ENCODE results near the gene SERPINA9. TPM values are rescaled to one million over a fixed set of nuclear protein-coding genes. Genes with fewer than 3 reads are reported as not detected.

Gene SERPINA9
- total RNA-seq, 3 donors from 2014 or later (not counting 1 experiment from before 2014, with no cell fraction given), result not detected

DNA sequence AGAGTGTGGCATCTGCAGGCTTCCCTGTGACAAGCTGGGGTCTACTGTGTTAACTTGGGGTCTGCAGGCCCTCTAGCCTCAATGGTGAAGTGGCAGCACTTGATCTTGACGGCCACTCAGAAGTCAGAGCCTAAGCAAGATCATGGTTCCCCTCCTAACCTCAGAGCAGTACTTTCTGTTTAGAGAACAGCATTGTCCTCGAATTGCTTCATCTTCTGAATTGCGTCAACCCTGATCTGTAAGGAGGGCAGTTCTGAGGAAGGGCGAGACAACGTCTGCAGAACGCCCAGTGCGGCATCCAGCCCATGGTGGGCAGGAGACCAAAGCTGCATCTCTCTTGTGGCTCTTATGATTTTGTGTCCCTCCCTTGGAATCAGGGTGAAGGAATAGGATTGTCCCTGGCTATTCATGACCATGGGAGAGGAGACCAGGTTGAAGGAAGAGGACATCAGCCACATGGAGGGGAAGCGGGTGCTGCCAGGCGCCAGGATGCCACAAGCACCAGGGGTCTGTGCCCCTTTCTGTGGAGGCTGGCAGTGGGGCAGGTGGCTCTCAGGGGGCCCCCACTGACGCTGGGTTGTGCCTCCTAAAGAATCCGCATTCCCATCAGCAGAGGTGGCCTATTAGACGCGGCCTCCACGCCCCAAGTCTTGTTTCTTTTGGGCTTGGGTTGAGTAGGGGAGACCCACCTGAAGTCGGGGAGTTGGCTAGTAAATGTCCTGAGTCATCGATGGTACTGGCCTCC is 2.2 kb downstream of the SERPINA9 start:
- Mint-ChIP-seq H3K36me3 (no peaks in the 10 kb centered on the region), H3K4me1 (no peaks in the 10 kb centered on the region), H3K27ac (no peak overlapping the region), H3K27me3 (ENCODE audit: low read depth in 2 of 2) (peaks cover 5 to 10% of the 10 kb centered on the region in 2 donors), H3K4me3 (no peak overlapping the region), H3K9me3 (peaks cover 2 to 5% of the 10 kb centered on the region in 2 donors)
- intact Hi-C loops (cut with micrococcal nuclease), result no loop called here
- Histone ChIP-seq H3K4me3 (ENCODE audit: low read length) (no peak overlapping the region), H3K9me3 (ENCODE audit: control insufficient read depth, insufficient read depth, low read length) (peaks cover 3% of the 10 kb centered on the region), H3K4me1 (ENCODE audit: control insufficient read depth, insufficient read depth, low read length) (no peaks in the 10 kb centered on the region), H3K36me3 (ENCODE audit: control insufficient read depth, insufficient read depth, low read length) (no peaks in the 10 kb centered on the region), H3K27ac (ENCODE audit: low read length) (no peak overlapping the region), H3K27me3 (ENCODE audit: control insufficient read depth, insufficient read depth, low read length) (no peaks in the 10 kb centered on the region)
- 72% methylated on average over 16 of the region's 16 CpGs for WGBS (ENCODE audit: insufficient coverage)
- no peak for ATAC-seq
- no peak for DNase-seq
- TF ChIP-seq, protein P1, sequence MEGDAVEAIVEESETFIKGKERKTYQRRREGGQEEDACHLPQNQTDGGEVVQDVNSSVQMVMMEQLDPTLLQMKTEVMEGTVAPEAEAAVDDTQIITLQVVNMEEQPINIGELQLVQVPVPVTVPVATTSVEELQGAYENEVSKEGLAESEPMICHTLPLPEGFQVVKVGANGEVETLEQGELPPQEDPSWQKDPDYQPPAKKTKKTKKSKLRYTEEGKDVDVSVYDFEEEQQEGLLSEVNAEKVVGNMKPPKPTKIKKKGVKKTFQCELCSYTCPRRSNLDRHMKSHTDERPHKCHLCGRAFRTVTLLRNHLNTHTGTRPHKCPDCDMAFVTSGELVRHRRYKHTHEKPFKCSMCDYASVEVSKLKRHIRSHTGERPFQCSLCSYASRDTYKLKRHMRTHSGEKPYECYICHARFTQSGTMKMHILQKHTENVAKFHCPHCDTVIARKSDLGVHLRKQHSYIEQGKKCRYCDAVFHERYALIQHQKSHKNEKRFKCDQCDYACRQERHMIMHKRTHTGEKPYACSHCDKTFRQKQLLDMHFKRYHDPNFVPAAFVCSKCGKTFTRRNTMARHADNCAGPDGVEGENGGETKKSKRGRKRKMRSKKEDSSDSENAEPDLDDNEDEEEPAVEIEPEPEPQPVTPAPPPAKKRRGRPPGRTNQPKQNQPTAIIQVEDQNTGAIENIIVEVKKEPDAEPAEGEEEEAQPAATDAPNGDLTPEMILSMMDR (IDR thresholded peaks at IDR 0.05), result no peak

DNA sequence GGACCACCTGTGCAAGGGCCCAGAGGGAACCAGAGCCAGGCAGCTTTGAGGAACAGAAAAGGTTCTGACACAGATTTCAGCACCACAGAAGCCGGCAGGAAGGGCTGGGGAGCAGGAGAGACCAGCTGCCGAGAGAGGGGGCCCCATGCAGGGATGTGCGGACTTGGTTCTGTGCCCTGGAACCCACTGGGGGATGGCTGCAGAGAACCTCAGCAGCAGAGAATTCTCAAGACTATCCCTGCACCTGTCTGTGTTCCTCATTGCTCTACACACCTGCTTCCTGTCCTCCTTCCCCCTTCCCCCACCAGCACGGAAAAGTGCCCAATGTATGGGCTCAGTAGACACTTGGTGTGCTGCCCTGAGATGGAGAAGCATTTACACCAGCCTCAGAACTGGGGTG is 3.2 kb downstream of the SERPINA9 start:
- H3K36me3 ChIP-seq (ENCODE audit: control insufficient read depth, insufficient read depth, low read length), result no peaks in the 10 kb centered on the region
- TF ChIP-seq, protein P1 (IDR thresholded peaks at IDR 0.05), result no peak
- DNase-seq (no peak), ATAC-seq (no peak)
- no peaks in the 10 kb centered on the region for H3K9me3 ChIP-seq (ENCODE audit: control insufficient read depth, insufficient read depth, low read length)
- no peak overlapping the region for H3K27ac Mint-ChIP-seq
- H3K27me3 ChIP-seq (ENCODE audit: control insufficient read depth, insufficient read depth, low read length), result no peaks in the 10 kb centered on the region
- no peaks in the 10 kb centered on the region for H3K4me1 ChIP-seq (ENCODE audit: control insufficient read depth, insufficient read depth, low read length)
- H3K36me3 Mint-ChIP-seq, result no peaks in the 10 kb centered on the region
- H3K9me3 Mint-ChIP-seq, result peaks cover 2 to 3% of the 10 kb centered on the region in 2 donors
- no peak overlapping the region for H3K27ac ChIP-seq (ENCODE audit: low read length)
- H3K4me1 Mint-ChIP-seq, result no peaks in the 10 kb centered on the region
- WGBS (ENCODE audit: insufficient coverage), result 53% methylated on average over 4 of the region's 4 CpGs
- intact Hi-C loops (cut with micrococcal nuclease), result no loop called here
- peaks cover 7 to 10% of the 10 kb centered on the region in 2 donors for H3K27me3 Mint-ChIP-seq (ENCODE audit: low read depth in 2 of 2)
- H3K4me3 ChIP-seq (ENCODE audit: low read length), result no peak overlapping the region
- H3K4me3 Mint-ChIP-seq, result no peak overlapping the region

DNA sequence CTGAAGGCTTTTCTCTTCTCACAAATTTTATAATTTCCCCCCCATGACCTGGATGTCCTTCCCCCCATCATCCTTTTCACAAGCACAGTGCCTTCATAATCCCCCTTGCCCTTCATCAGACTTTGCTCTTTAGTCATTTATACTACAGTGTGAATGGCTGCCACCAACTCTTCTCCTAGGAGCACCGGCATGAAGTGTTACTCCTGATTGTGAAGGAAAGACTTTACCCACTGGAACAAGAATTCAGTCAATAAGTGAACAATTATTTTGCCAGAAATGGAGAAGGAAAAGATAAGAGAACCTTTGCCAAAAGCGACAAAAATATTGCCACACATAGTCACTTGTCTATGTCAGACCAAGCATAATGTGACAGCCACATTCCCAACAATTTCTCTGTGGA is 5.0 kb downstream of the SERPINA9 start:
- H3K9me3 ChIP-seq (ENCODE audit: control insufficient read depth, insufficient read depth, low read length), result no peaks in the 10 kb centered on the region
- WGBS (ENCODE audit: insufficient coverage), result 100% methylated on average over 1 of the region's 2 CpGs
- Mint-ChIP-seq H3K4me3 (no peak overlapping the region), H3K27ac (no peak overlapping the region), H3K27me3 (ENCODE audit: low read depth in 2 of 2) (peaks cover 11 to 17% of the 10 kb centered on the region in 2 donors), H3K4me1 (no peaks in the 10 kb centered on the region), H3K9me3 (peaks cover 4 to 7% of the 10 kb centered on the region in 2 donors), H3K36me3 (no peaks in the 10 kb centered on the region)
- no peak overlapping the region for H3K27ac ChIP-seq (ENCODE audit: low read length)
- no peak for DNase-seq
- H3K36me3 ChIP-seq (ENCODE audit: control insufficient read depth, insufficient read depth, low read length), result no peaks in the 10 kb centered on the region
- TF ChIP-seq, protein P1 (IDR thresholded peaks at IDR 0.05), result no peak
- ATAC-seq, result no peak
- intact Hi-C loops (cut with micrococcal nuclease), result no loop called here
- no peaks in the 10 kb centered on the region for H3K27me3 ChIP-seq (ENCODE audit: control insufficient read depth, insufficient read depth, low read length)
- H3K4me1 ChIP-seq (ENCODE audit: control insufficient read depth, insufficient read depth, low read length), result no peaks in the 10 kb centered on the region
- H3K4me3 ChIP-seq (ENCODE audit: low read length), result no peak overlapping the region

DNA sequence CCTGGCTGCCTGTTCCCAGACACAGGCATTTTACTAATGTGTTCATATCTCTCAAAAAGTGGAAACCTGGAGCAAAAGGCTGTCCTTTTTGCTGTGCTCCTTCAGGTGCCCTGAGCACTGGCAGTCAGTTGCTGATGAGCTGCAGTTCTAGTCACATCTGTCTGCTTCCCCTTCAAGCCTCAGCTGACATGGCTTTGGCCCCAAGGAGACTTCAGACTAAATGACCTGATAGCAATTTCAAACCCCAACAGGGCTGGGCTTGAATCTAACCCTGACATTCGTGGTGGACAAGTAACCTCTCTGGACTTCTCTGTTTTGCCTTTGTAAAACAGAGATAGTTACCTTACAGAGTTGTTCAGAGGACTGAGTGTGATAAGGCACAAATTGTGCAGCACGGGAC is 5.7 kb downstream of the SERPINA9 start:
- Mint-ChIP-seq H3K27me3 (ENCODE audit: low read depth in 2 of 2) (peaks cover 11 to 19% of the 10 kb centered on the region in 2 donors), H3K4me3 (no peak overlapping the region), H3K36me3 (no peaks in the 10 kb centered on the region), H3K4me1 (no peaks in the 10 kb centered on the region), H3K27ac (no peak overlapping the region), H3K9me3 (peaks cover 4 to 7% of the 10 kb centered on the region in 2 donors)
- Histone ChIP-seq H3K27ac (ENCODE audit: low read length) (no peak overlapping the region), H3K27me3 (ENCODE audit: control insufficient read depth, insufficient read depth, low read length) (no peaks in the 10 kb centered on the region), H3K4me1 (ENCODE audit: control insufficient read depth, insufficient read depth, low read length) (no peaks in the 10 kb centered on the region), H3K4me3 (ENCODE audit: low read length) (no peak overlapping the region), H3K9me3 (ENCODE audit: control insufficient read depth, insufficient read depth, low read length) (peaks cover 1% of the 10 kb centered on the region), H3K36me3 (ENCODE audit: control insufficient read depth, insufficient read depth, low read length) (no peaks in the 10 kb centered on the region)
- ATAC-seq, result no peak
- WGBS (ENCODE audit: insufficient coverage), result 81% methylated on average over 2 of the region's 2 CpGs
- DNase-seq, result no peak
- TF ChIP-seq, protein P1 (IDR thresholded peaks at IDR 0.05), result no peak
- intact Hi-C loops (cut with micrococcal nuclease), result no loop called here
